GM21367 (cell line): ENCODE results near the gene CTCFL.
"Not testable (repeated sequence)": the region's sequence is repeated elsewhere in the genome, so short reads cannot be mapped to it uniquely, and the experiment has no call there.

Source experiments
- ATAC-seq: cut with Tn5 transposase; IDR thresholded peaks from one replicate; pipeline ENCODE4 v1.9.1; 2021; ENCODE audit not compliant: unreplicated experiment

The CTCFL gene

GRCh38 chr20:57536771-57537724 lies 12.1 kb upstream of the CTCFL start:
- no peak for ATAC-seq

DNA sequence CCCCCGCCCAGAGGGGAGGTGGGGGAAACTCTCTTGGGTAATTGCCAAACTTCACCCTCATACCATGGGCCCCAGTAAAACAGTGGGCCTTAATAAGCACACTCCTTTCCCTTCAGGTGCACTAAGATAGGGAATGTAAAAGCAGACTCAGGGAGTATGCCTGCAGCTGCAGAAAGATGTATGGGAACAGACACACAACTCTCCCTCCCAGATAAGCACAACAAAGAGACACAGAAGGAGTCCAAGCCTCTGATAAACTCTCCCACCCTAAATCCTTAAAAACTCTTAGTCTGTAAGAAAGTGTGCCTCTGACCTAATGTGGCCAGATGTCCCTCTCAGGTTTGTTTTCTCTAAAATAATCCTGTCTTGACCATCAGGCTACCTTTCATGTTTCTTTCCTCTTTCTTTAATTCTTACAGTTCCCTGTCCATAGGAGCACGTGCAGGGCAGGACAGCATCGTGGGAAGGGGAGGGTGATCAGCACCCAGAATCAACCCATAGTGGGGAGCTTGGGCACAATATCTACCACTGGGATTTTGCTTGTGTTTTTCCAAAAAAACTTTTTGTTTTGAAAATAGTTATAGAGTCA lies 11.3 kb upstream of the CTCFL start:
- ATAC-seq, result no peak

DNA sequence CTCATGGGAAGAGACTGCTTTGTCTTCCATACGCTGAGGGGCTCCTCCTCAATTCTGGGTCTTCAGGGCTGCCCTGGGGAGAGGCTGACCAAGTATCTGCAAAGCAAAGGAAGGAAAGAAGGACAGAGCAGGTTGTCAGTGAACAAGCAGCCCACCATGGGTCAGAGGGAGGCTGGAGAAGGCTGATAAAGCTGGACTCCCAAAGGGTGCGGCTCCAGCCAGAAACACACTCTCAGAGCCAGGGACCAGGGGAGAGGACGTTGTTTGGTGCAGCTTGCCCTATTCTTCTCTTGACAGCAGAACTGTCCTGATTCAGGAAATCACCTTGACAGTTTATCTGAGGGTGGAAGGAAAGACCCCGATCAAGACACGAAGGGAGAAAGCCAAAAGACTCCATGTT lies 10.4 kb upstream of the CTCFL start:
- ATAC-seq, result no peak

DNA sequence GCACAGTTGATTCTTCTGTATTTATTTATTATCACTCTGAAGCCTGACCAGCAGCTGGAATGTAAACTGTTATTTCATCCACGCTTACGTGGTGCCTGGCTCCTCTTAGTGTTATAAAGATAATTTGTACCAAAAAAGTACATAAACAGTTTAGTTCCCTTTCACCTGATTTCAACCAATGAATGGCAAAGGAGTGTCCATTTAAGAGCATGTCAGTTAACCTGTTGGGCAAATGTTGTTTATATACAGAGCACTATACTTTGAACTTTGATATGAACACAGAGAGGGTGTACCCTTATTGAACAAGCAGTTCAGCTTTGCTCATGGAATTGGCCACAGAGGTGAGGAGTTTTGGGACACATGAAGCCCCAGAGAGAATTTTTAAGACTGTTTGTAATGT lies 7.2 kb upstream of the CTCFL start:
- no peak for ATAC-seq

DNA sequence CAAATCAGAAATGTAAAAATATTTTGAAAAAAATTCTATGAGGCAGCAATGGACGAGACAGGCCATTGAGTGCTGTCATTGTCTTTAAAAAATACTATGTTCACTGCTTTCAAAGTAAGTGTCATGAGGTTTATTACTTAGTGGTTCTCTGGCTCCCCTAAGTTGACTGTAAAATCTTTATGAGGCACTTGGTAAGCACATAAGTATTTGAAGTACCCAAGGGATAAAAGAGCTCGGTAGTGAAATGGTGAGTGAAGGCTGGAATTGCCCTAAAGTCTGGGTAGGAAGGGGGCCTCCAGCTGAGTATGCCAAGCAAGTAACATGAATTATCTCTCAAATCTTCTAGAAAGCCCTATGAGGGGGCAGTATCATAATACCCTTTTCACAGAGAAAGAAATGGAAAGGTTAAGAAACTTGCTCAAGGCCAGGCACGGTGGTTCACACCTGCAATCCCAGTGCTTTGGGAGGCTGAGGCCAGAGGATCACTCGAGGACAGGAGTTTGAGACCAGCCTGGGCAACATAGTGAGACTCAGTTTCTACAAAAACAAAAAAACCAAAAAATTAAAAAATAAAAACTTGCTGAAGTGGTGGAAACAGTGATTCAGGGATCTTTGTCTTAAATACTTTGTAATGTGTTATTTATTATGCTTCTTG lies 5.5 kb upstream of the CTCFL start:
- no peak for ATAC-seq

DNA sequence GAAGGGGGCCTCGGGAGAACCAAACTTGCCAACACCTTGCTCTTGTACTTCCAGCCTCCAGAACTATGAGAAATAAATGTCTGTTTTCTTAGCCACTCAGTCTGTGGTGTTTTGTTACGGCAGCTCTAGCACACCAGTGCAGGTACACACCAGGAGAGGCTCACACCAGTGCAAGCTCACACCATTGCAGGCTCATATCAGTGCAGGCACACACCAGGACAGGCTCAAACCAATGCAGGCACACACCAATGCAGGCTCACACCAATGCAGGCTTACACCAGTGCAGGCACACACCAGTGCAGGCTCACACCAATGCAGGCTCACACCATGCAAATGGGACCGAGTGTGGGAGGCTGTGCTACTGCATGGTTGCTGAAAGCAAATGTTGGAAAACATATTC lies 4.9 kb upstream of the CTCFL start:
- ATAC-seq, result no peak

- no peak for ATAC-seq
Observed at GRCh38 chr20:57529160-57529585, 4.2 kb upstream of the CTCFL start.

GRCh38 chr20:57528148-57528547 lies 3.2 kb upstream of the CTCFL start:
- no peak for ATAC-seq

- ATAC-seq, result no peak
Observed at GRCh38 chr20:57527728-57528127, 2.8 kb upstream of the CTCFL start.

- no peak for ATAC-seq
Observed at GRCh38 chr20:57526885-57527460, 2.0 kb upstream of the CTCFL start.

GRCh38 chr20:57526087-57526884 lies 1.3 kb upstream of the CTCFL start:
- no peak for ATAC-seq

DNA sequence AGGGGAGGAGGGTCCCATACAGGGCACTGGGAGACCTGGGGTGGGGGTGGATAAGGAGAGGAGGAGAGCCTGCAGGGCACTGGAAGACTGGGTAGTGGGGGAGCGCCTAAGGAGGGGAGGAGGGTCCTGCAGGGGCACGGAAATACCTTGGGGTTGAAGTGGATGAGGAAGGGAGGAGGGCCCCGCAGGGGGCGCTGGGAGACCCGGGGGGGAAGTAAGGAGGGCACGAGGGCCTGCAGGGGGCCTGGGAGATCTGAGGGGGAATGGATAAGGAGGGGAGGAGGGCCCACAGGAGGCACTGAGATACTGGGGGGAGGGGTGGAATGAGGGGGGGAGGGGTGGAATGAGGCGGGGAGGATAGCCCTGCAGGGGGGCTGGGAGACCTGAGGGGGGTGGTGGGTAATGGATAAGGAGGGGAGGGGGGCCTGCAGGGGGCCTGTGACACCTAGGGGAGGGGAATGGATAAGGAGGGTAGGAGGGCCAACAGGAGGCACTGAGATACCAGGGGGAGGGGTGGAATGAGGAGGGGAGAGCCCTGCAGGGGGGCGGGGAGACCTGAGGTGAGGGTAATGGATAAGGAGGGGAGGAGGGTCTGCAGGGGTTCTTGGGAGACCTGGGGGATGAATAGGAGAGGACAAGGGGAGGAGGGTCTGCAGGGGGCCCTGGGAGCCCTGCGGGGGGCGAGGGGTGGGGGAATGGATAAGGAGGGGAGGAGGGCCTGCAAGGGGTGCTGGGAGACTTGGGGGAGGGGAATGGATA lies 567 bp upstream of the CTCFL start:
- no peak for ATAC-seq

GRCh38 chr20:57523782-57524181 lies 1.2 kb downstream of the CTCFL start:
- no peak for ATAC-seq

DNA sequence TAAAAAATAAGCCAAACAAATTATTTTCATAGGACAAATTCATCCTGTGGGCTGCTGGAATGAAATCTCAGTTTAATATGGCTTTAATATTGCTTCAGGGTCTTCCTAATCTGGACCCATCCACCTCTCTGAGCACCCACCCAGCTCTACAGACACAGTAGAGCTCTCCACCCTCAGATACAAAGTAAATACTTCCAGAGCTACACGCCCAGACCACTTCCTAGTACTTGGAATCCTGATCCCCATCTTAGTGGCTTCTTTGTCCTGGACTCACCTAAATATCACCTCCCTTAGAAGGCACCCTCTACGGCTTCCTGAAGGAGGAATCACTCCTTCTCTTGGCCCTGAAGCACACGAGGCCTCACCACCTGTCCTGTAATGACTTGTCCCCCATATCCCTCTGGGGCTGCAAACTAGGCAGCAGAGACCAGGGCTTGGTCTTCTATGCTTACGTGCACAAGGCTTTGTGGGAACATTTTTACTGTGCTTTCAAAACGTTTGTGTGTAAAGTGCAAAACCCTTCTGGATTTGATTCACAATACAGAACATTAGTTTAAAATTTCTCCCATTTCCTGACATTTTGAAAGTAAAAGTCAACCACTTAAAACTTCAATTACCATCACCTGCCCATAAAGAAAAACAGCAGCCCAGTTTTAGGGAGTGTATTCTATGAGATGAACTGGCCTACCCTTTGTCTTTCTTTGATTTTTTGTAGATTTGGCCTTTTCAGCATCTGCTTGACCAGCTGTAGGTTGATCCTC lies 2.4 kb downstream of the CTCFL start:
- ATAC-seq, result no peak

DNA sequence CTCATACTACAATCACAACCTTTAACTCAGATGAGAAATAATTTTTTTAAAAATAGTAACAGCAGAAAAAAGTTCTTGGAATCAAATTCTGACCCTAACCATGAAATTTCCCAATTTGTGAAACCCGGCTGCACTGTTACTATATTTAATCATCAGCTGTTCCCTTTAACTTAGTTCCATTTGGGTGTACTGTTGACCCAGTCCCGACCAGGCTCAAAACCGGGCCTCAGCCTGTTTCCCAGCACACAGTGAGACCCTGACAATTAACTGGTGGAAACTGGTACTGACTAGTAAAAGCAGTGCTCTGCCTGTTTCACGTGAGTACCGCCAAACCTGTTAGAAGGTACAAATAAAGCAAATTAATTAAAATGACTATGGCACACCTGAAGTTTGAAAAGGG lies 7.0 kb downstream of the CTCFL start:
- no peak for ATAC-seq

DNA sequence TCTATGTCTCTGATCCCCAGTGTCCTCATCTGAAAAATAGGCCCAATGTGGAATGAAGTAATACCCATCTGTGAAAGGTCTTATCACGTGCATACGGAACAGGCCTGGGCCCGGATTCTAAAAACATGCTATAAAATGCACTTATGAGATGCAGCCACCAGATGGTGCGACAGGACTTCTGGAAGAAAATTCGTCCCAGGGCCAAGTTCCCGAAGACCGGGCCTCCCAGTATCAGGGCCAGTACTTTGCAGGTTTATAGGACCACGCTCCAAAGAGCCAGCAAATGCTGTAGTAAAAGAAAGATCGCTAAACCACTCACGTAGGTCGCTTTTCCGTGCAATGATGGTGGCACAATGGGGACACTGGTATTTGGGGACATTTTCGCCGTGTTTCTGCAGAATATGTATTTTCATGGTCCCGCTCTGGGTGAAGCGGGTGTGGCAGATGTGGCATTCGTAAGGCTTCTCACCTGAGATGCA lies 10.6 kb downstream of the CTCFL start:
- ATAC-seq, result no peak

GRCh38 chr20:57513199-57513598 lies 11.7 kb downstream of the CTCFL start:
- ATAC-seq, result no peak

DNA sequence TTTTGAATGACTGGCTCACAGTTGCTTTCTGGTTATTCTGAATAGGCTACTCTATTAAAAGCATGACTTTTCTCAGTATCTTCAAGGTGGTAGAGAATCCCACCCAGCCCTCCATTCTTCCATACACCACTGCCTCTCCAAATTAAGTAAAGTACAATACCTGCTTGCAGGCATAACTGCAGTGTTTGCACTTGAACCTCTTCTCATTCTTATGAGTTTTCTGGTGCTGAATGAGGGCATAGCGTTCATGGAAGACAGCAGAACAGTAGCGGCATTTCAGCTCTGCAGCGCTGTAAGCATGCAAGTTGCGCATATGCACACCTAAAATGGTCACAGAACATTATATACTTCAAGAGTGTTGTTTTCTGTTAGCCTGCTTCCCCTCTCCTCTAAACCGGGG lies 12.5 kb downstream of the CTCFL start:
- ATAC-seq, result no peak

GRCh38 chr20:57511709-57512108 lies 13.2 kb downstream of the CTCFL start:
- ATAC-seq, result not testable (repeated sequence)
